ENCODE results near the gene SSR4. TPM values are rescaled to one million over a fixed set of nuclear protein-coding genes. Genes with fewer than 3 reads are reported as not detected.

The SSR4 gene
- total and polyA plus RNA-seq, 2 of the 8 experiments (the other 6 are each of a cell fraction or from before 2014, with no cell fraction given) = 168 to 642 TPM

GRCh38 chrX:153767674-153768055, 26.8 kb upstream of the SSR4 start:
- ChIA-PET CTCF (ENCODE audit: partially characterized antibody) (interaction anchor here (0.7 to 1.9 kb wide), 11 partner anchors 11 to 172 kb away, joined by 3 to 10 read pairs (median 4); partner anchors contain the start of gene SRPK3), POLR2A (ENCODE audit: partially characterized antibody) (interaction anchor here (0.9 to 3.0 kb wide), 4 partner anchors 11 to 204 kb away, joined by 3 to 13 read pairs (median 4); partner anchors contain the start of genes HCFC1, IDH3G and SSR4)
- no peak for DNase-seq (ENCODE audit: low read depth in 1 of 2, low spot score in 2 of 2)
- Histone ChIP-seq H2BK120ac (replicated peaks; ENCODE audit: low read depth, low read length) (no peak overlapping the region), H3K27me3 (replicated peaks in 1 of 4; ENCODE audit: control insufficient read depth in 3 of 4, extremely low read depth in 1 of 4, insufficient read depth in 3 of 4, low read length in 3 of 4) (no peaks in the 10 kb centered on the region), H2BK15ac (ENCODE audit: low read length) (no peak overlapping the region), H3K79me1 (ENCODE audit: low read depth, low read length) (no peaks in the 10 kb centered on the region), H2BK5ac (ENCODE audit: low read depth, low read length) (no peak overlapping the region), H3K9ac (replicated peaks in 1 of 4; ENCODE audit: extremely low read depth in 1 of 4, low read depth in 3 of 4, low read length in 3 of 4) (no peak overlapping the region), H3K23ac (ENCODE audit: insufficient read length) (no peak overlapping the region), H3K4me1 (replicated peaks in 1 of 4; ENCODE audit: control insufficient read depth in 3 of 4, insufficient read depth in 4 of 4, low read length in 3 of 4) (peaks cover 0 to 8% (median 4%) of the 10 kb centered on the region in 4 experiments; a peak in 5 of 7 replicates), H3K9me3 (ENCODE audit: insufficient read depth in 2 of 2, low read depth in 1 of 2, low read length in 1 of 2) (no peaks in the 10 kb centered on the region), H2BK20ac (ENCODE audit: low read length) (no peak overlapping the region), H4K8ac (ENCODE audit: extremely low read depth, insufficient read depth, low read length) (no peak overlapping the region), H4K20me1 (replicated peaks in 1 of 2; ENCODE audit: control insufficient read depth in 1 of 2, insufficient read depth in 2 of 2, low read length in 2 of 2) (no peaks in the 10 kb centered on the region), H3K18ac (ENCODE audit: extremely low read depth, low read length) (no peak overlapping the region), H4K91ac (replicated peaks; ENCODE audit: insufficient read length, low read length) (no peak overlapping the region), H3K79me2 (ENCODE audit: control insufficient read depth in 1 of 2, insufficient read depth in 2 of 2, low read length in 2 of 2) (no peaks in the 10 kb centered on the region), H3K27ac (ENCODE audit: low read depth, low read length) (no peak overlapping the region), H3K23me2 (ENCODE audit: low read depth, low read length) (no peaks in the 10 kb centered on the region), H2AFZ (ENCODE audit: low read length) (no peak overlapping the region), H3K56ac (replicated peaks; ENCODE audit: insufficient read length, low read depth, low read length) (no peak overlapping the region), H2AK5ac (ENCODE audit: low read depth, low read length) (no peak overlapping the region), H3K4ac (replicated peaks; ENCODE audit: insufficient read length, low read depth, low read length) (no peak overlapping the region), H2BK12ac (ENCODE audit: low read depth, low read length) (no peak overlapping the region), H3K14ac (ENCODE audit: insufficient read length) (no peak overlapping the region), H4K5ac (ENCODE audit: insufficient read length, low read depth, low read length) (no peak overlapping the region), H3K4me3 (ENCODE audit: extremely low read depth in 1 of 4, insufficient read depth in 2 of 4, low read depth in 3 of 4, low read length in 4 of 4) (no peak overlapping the region), H3K36me3 (ENCODE audit: control insufficient read depth in 2 of 4, insufficient read depth in 4 of 4, low read length in 3 of 4) (no peaks in the 10 kb centered on the region), H3K4me2 (ENCODE audit: insufficient read depth in 1 of 2, low read depth in 2 of 2, low read length in 2 of 2) (no peak overlapping the region)
- TF ChIP-seq EZH2 (IDR thresholded peaks at IDR 0.05; ENCODE audit: low read depth, low read length, severe bottlenecking) = no peak
- TF ChIP-seq SP1 (IDR thresholded peaks at IDR 0.05; ENCODE audit: low read depth, low read length) = no peak
- TF ChIP-seq YY1 (IDR thresholded peaks at IDR 0.05; ENCODE audit: low read depth, low read length) = no peak
- TF ChIP-seq TAF1 (IDR thresholded peaks at IDR 0.05; ENCODE audit: low read depth, low read length) = no peak
- TF ChIP-seq SP2 (IDR thresholded peaks at IDR 0.05; ENCODE audit: low read length) = no peak
- no peak for TF ChIP-seq SP4 (IDR thresholded peaks at IDR 0.05; ENCODE audit: low read length)
- TF ChIP-seq KDM1A (IDR thresholded peaks at IDR 0.05; ENCODE audit: borderline replicate concordance, low read length) = no peak
- no peak for TF ChIP-seq KDM5A (IDR thresholded peaks at IDR 0.05; ENCODE audit: low read length)
- no peak for TF ChIP-seq TEAD4 (IDR thresholded peaks at IDR 0.05; ENCODE audit: low read depth, low read length)
- no peak for TF ChIP-seq CHD1 (IDR thresholded peaks at IDR 0.05; ENCODE audit: low read depth, low read length)
- TF ChIP-seq, protein P1, sequence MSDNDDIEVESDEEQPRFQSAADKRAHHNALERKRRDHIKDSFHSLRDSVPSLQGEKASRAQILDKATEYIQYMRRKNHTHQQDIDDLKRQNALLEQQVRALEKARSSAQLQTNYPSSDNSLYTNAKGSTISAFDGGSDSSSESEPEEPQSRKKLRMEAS (IDR thresholded peaks at IDR 0.05) = no peak
- FAIRE-seq = no peak
- 94% methylated on average over 11 of the region's 20 CpGs; no CpG with 5 or more reads in 1 of the 2 experiments for WGBS, 2 experiments (ENCODE audit: extremely low coverage in 1 of 2, insufficient coverage in 1 of 2, insufficient read length in 1 of 2, insufficient replicate concordance in 2 of 2, low coverage in 1 of 2, low lambda C conversion rate in 2 of 2, missing lambda C conversion rate in 1 of 2)

Measured in H1 (cell line).